ENCODE results near the gene JAKMIP1.

GRCh38 chr4:6200922-6201362 lies 593 bp upstream of the JAKMIP1 start:
- TF ChIP-seq EZH2 (IDR thresholded peaks at IDR 0.05; ENCODE audit: low read depth) (no peak), CTCF (conservative IDR thresholded peaks at IDR 0.05) (no peak)

Measured in PC-9 (cell line).